ENCODE results near the gene NR2F1-AS1. TPM values are rescaled to one million over a fixed set of nuclear protein-coding genes. Genes with fewer than 3 reads are reported as not detected.
A peak's percentile ranks its signal among the peaks of the same experiment; 100 is the strongest.

Gene NR2F1-AS1
- total and polyA plus RNA-seq, 9 donors: 1.7 to 4.4 (median 3.8) TPM

- Histone ChIP-seq H3K27me3 (ENCODE audit: control insufficient read depth, insufficient read depth, low read length) (no peaks in the 10 kb centered on the region), H3K36me3 (ENCODE audit: control insufficient read depth, insufficient read depth, low read length) (no peaks in the 10 kb centered on the region), H3K4me3 (ENCODE audit: low read length) (no peak overlapping the region), H3K9me3 (replicated peaks; ENCODE audit: control insufficient read depth, low read depth, low read length) (no peaks in the 10 kb centered on the region), H3K4me1 (ENCODE audit: control insufficient read depth, insufficient read depth, low read length) (peaks cover 2% of the 10 kb centered on the region), H3K27ac (ENCODE audit: low read length) (no peak overlapping the region)
- WGBS (ENCODE audit: insufficient coverage): 100% methylated on average over 2 of the region's 5 CpGs
- DNase-seq: no peak
These were observed 220.5 kb downstream of the NR2F1-AS1 start for GRCh38 chr5:93360436-93361088.

GRCh38 chr5:93359960-93360305 is 221.1 kb downstream of the NR2F1-AS1 start:
- Histone ChIP-seq H3K27me3 (ENCODE audit: control insufficient read depth, insufficient read depth, low read length) (no peaks in the 10 kb centered on the region), H3K9me3 (replicated peaks; ENCODE audit: control insufficient read depth, low read depth, low read length) (no peaks in the 10 kb centered on the region), H3K4me1 (ENCODE audit: control insufficient read depth, insufficient read depth, low read length) (peaks cover 2% of the 10 kb centered on the region), H3K4me3 (ENCODE audit: low read length) (no peak overlapping the region), H3K27ac (ENCODE audit: low read length) (peak overlapping the region; percentile 65), H3K36me3 (ENCODE audit: control insufficient read depth, insufficient read depth, low read length) (no peaks in the 10 kb centered on the region)
- DNase-seq: peak; percentile 6
- 80% methylated on average over 1 of the region's 5 CpGs for WGBS (ENCODE audit: insufficient coverage)

Other genes with a start within 250 kb of the NR2F1-AS1 start
- 1.8 TPM for gene NR2F1, start 2.0 kb upstream of the NR2F1-AS1 start, total RNA-seq
- 10 to 100 TPM in 1 of 8 donors, 1 to 10 TPM in 7; 2.6 to 17.3 (median 5.7) TPM for gene NR2F1, start 2.0 kb upstream of the NR2F1-AS1 start, polyA plus RNA-seq (ENCODE audit: insufficient read depth in 1 of 8, insufficient read length in 8 of 8, low replicate concordance in 1 of 8)
- gene POU5F2, start 160.4 kb upstream of the NR2F1-AS1 start, total RNA-seq: 0.89 TPM
- gene POU5F2, start 160.4 kb upstream of the NR2F1-AS1 start, polyA plus RNA-seq (ENCODE audit: insufficient read depth in 1 of 8, insufficient read length in 8 of 8, low replicate concordance in 1 of 8): under 1 TPM in 6 of 8 donors, not detected in 2; 0.01 to 0.19 (median 0.03) TPM

All from muscle of leg (tissue), 11 donors.